IPS-20b (cell line): ENCODE data around the gene KRT16.
"Not testable (repeated sequence)": the region's sequence is repeated elsewhere in the genome, so short reads cannot be mapped to it uniquely, and the experiment has no call there.

ENCODE experiments used
- H3K27ac ChIP-seq: one replicate; pipeline ENCODE4 v1.5.1; 2013; ENCODE audit warnings: low read length
- H3K27me3 ChIP-seq: 2 replicates; pipeline ENCODE4 v1.6.1; 2013; ENCODE audit warnings: mild to moderate bottlenecking, low read length, inconsistent platforms; ENCODE audit not compliant: insufficient read depth
- H3K36me3 ChIP-seq: 2 replicates; pipeline ENCODE4 v1.6.1; 2013; ENCODE audit warnings: low read depth, mild to moderate bottlenecking, inconsistent platforms, low read length, moderate library complexity; ENCODE audit not compliant: insufficient read depth
- H3K4me1 ChIP-seq: 2 replicates; pipeline ENCODE4 v1.6.1; 2013; ENCODE audit warnings: mild to moderate bottlenecking, control low read depth, inconsistent platforms, low read length, moderate library complexity; ENCODE audit not compliant: insufficient read depth
- H3K4me3 ChIP-seq: 2 replicates; pipeline ENCODE4 v1.5.1; 2013; ENCODE audit warnings: mild to moderate bottlenecking, low read length, inconsistent platforms
- H3K9ac ChIP-seq: 2 replicates; pipeline ENCODE4 v1.6.1; 2013; ENCODE audit warnings: low read depth, mild to moderate bottlenecking, inconsistent platforms, low read length, moderate library complexity
- H3K9me3 ChIP-seq: 2 replicates; pipeline ENCODE4 v1.6.1; 2013; ENCODE audit warnings: mild to moderate bottlenecking, low read depth, low read length, inconsistent platforms; ENCODE audit not compliant: insufficient read depth

The KRT16 gene

DNA sequence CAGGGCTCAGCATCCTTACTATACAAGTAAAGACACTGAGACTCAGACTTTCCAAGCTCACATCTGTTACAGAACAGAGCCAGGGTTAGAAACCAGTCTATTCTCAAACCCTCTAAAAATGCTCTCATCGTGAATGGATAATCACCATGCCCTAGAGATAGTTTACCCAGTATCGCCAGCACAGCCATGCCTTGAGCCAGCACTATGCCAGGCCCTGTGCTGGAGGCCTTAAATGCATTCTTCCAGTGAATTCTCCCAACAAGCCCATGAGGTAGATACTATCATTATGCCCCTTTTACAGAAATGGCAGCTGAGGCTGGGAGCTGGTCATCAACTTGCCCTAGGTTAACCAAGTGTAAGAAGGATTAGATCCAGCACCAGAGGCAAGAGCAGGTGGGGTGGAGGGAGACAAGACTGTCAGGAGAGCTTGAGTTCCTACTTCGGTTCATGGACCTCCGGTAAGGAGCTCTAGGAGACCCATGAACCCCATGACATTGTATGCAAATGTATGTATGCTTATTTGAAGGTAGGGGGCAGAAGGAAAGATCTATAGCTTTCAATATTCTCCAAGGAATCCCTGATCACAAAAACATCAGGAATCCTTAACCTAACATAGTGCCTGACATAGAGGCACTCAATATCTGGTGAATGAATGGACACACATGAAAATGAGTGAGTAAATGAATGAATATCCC is 31.1 kb downstream of the KRT16 start:
- Histone ChIP-seq H3K4me1 (no peaks in the 10 kb centered on the region), H3K9ac (no peak overlapping the region), H3K27me3 (peaks cover 8% of the 10 kb centered on the region), H3K27ac (no peak overlapping the region), H3K36me3 (no peaks in the 10 kb centered on the region), H3K9me3 (no peaks in the 10 kb centered on the region), H3K4me3 (no peak overlapping the region)

DNA sequence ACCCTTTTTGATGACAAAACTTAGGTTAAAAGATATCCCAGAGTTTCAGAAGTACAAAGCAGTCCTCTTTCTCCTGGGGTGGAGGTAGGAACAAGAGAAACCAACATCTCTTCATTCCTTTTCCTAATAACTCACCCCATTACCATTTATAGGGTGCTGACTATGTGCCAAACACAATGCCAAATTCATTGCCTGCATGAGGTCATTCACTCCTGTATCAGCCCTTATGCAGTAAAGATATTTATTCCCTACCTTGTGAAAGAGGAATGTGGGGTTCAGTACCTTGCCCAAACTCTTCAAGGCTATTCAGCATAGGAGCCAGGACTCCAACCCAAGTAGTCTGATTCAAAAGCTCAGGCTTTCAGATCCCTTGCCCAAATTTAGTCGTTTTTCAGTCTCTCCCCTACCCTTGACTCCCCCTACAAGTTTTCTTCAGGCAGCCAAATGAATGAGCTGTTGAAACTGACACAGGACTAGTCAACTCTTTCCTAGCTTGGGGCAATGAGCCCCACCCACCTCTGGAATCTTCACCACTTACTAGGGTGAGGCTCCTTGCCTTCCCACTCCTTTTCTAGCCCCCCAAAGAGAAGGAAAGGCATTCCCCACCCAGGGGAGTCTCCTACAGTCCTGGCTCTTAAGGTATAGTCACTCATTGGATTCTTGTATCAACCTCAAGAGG is 31.7 kb downstream of the KRT16 start:
- H3K9ac ChIP-seq: no peak overlapping the region
- H3K27me3 ChIP-seq: peaks cover 8% of the 10 kb centered on the region
- no peaks in the 10 kb centered on the region for H3K36me3 ChIP-seq
- no peaks in the 10 kb centered on the region for H3K9me3 ChIP-seq
- H3K27ac ChIP-seq: no peak overlapping the region
- no peak overlapping the region for H3K4me3 ChIP-seq
- H3K4me1 ChIP-seq: no peaks in the 10 kb centered on the region

DNA sequence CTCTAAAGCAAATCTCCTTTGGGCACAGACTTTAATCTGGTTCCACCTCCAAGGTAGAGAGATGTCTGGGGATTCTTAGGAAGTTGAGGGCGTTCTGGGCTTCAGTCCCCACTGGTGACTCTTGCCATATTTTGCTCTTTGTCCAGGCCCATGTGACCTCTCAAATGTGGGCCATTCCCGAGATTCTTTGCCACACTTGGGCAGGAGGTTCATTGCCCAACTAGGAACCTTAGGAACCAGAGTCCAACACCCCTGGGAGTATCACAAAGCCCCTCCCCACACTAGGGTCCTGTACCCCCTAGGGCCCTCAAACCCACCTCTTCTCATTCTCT is 32.4 kb downstream of the KRT16 start:
- Histone ChIP-seq H3K9ac (no peak overlapping the region), H3K27me3 (peaks cover 8% of the 10 kb centered on the region), H3K36me3 (no peaks in the 10 kb centered on the region), H3K9me3 (no peaks in the 10 kb centered on the region), H3K4me1 (no peaks in the 10 kb centered on the region), H3K27ac (no peak overlapping the region), H3K4me3 (no peak overlapping the region)

DNA sequence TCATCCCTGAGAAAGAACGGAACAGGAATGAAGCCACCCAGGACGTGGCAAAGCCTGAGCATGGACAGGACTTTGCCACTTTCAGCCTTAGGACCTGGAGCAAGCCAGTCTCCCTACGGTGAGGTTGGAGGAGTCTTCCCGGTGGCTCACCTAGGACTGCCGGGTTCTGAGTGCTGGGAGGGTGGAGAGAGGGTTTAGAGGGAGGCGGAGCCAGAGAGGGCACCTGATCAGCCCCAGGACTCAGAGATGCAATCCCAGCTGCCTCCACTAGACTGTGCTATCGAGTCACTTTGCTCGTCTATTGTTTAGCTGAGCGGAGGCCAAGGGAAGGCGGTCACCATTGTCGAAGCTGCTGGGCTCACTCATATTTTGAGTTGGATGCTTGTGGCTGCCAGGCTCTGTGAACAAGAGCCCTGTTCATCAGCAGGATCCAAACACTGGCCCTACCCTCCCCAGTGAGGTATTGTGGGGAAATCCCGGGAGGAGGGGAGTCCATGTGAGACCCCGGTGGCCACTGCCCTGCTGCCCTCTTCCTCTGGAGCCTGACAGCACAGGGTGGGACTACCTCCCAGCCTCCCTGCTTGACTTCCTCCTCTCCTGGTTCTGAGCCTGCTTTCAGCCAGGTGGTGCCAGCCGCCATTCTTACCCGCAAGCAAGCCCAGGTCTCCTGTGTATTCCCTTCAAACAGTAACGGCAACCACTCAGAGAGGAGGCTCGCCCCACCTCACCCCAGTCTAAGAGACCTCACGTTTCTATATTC is 32.9 kb downstream of the KRT16 start:
- Histone ChIP-seq H3K9me3 (no peaks in the 10 kb centered on the region), H3K36me3 (no peaks in the 10 kb centered on the region), H3K4me3 (no peak overlapping the region), H3K27me3 (peaks cover 8% of the 10 kb centered on the region), H3K9ac (no peak overlapping the region), H3K4me1 (no peaks in the 10 kb centered on the region), H3K27ac (no peak overlapping the region)

DNA sequence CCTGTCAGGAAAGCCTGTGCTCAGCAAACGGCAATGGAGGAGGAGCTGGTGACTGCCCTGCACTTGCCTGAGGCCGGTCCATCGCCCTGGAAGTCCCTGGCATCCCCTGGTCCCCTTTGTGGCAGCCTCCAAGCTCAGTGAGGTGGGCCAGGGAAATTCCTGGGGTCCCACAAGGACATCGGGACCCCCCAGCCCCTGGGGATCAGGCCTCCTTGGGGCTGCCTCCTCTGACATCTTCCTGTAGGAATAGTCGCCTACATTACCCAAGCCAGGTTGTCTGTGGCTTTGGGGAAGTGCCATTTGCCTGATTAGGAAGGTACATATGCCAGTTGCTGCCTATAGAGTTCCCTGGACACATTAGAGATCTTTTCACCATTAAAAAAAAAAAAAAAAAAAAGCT is 33.6 kb downstream of the KRT16 start:
- Histone ChIP-seq H3K36me3 (no peaks in the 10 kb centered on the region), H3K27me3 (peaks cover 8% of the 10 kb centered on the region), H3K4me1 (no peaks in the 10 kb centered on the region), H3K9ac (no peak overlapping the region), H3K9me3 (no peaks in the 10 kb centered on the region), H3K4me3 (no peak overlapping the region), H3K27ac (no peak overlapping the region)

DNA sequence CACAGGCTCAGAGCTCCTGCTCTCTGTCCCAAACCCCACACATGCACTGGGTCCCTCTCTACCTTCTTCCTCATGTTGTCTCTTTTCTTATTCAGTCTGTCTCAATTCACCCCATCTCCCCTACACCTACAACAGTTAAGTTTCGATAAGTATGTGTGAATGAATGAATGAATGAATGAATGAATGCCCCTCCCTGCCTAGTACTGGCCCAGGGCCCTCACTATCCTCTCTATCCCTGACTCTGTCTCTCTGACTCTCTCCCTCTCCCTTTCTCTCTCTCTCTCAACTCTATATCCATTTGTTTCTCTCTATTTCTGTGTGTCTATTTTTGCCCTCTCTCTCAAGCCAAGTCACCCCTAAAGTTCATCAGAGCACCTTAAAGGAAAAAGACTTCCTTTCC is 34.0 kb downstream of the KRT16 start:
- H3K9ac ChIP-seq: no peak overlapping the region
- H3K27me3 ChIP-seq: peaks cover 8% of the 10 kb centered on the region
- H3K4me3 ChIP-seq: no peak overlapping the region
- no peaks in the 10 kb centered on the region for H3K9me3 ChIP-seq
- no peaks in the 10 kb centered on the region for H3K36me3 ChIP-seq
- no peaks in the 10 kb centered on the region for H3K4me1 ChIP-seq
- H3K27ac ChIP-seq: no peak overlapping the region

DNA sequence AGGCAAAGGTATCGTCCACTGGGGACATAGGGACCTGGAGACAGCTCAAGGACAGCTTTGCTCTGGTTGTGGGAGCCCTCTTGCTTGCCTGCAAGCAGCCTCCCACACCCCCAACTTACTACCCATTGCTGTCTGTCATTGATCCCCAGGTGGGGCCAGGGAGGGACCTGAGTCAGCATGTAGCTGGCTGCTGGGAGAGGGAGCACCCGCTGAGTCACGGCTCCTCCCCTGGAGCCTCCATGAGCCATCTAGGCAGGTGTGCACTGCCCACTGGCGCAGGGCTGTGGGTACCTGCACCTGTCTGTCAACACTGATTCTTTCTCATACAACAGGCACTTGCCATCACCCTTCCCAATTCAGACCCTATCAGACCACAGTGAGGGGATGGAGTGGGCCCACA is 35.8 kb downstream of the KRT16 start:
- not testable (repeated sequence) for H3K9ac ChIP-seq, H3K4me3 ChIP-seq, H3K27ac ChIP-seq, H3K9me3 ChIP-seq, H3K27me3 ChIP-seq, H3K36me3 ChIP-seq, H3K4me1 ChIP-seq

DNA sequence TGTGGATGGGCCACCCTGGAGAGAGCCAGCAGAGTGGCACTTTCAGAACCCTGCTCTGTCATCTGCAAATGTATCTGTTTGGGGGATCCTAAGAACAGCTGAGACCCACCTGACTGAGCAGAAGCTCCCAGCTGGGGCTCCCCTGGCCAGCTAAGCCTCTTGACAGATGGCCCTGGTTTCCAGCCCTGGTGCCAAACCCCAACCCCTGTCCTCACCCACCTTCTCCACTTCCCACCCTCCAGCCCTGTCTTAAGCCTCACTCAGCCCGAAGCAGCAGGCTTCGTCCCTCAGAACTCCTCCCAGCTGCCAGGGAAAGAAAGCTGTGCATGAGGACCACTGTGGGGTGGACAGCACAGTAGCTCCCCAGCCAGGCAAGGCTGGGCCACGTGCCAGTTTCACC is 37.2 kb downstream of the KRT16 start:
- no peak overlapping the region for H3K4me3 ChIP-seq
- no peaks in the 10 kb centered on the region for H3K36me3 ChIP-seq
- H3K9ac ChIP-seq: no peak overlapping the region
- no peaks in the 10 kb centered on the region for H3K4me1 ChIP-seq
- no peak overlapping the region for H3K27ac ChIP-seq
- no peaks in the 10 kb centered on the region for H3K9me3 ChIP-seq
- H3K27me3 ChIP-seq: peaks cover 5% of the 10 kb centered on the region

DNA sequence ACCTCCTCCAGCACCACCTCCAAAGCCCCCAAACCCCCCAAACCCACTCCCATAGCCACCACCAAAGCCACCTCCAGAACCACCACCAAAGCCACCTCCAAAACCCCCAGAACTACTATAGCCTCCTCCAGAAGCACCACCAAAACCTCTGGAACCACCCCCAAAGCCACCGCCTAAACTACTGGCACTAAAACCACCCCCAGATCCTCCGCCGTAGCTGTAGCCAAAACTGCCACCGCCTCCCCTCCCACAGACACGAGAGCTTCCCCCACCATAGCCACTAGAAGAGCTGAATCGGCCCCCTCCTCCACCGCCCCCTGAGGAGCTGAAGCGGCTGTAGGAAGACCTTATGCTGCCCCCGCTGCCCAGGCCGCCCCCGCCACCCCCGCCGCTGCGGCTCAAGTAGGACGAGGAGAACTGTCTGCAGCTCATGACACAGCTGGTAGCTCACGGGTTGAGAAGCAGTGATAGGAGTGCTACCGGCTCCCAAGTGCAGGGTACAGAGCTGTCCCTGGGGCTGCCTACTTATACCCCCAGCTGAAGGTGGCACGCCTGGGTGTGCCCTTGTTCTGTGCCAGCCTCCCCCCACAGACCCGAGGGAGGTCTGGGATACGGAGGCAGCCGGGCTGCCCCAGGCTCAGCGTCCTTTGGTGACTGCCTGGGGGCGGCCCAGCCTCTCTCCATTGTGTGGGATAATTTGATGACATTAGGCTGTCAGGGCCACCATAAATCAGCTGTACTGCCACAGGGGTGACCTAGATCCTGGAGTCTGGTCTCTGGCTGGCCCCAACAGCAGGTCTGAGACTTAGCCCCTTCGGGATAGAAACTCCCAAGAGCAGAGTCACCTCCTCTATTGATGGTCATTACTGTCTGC is 40.8 kb downstream of the KRT16 start, which contains the start of gene KRT9:
Gene KRT9 (minus strand): TSS at position 499 of the 874 bp plus-strand sequence. CDS start 67 bp downstream, at position 432.
- peaks cover 7% of the 10 kb centered on the region; the same call in 1 of the 2 replicates for H3K27me3 ChIP-seq
- H3K9me3 ChIP-seq: no peaks in the 10 kb centered on the region
- H3K4me3 ChIP-seq: no peak within 1 kb of the TSS
- no peaks in the 10 kb centered on the region for H3K36me3 ChIP-seq
- H3K27ac ChIP-seq: no peak within 1 kb of the TSS
- H3K9ac ChIP-seq: no peak within 1 kb of the TSS
- no peaks in the 10 kb centered on the region for H3K4me1 ChIP-seq

DNA sequence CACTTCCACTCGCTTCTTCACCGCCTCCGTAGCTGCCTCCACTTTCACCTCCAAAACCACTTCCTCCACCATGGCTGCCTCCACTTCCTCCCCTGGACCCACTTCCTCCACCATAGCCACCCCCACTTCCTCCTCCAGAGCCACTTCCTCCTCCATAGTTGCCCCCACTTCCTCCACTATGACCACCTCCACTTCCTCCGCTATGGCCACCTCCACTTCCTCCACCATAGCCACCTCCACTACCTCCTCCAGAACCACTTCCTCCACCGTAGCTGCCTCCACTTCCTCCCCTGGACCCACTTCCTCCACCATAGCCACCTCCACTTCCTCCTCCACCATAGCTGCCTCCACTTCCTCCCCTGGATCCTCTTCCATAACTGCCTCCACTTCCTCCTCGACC is 45.2 kb downstream of the KRT16 start:
- Histone ChIP-seq H3K4me1 (no peaks in the 10 kb centered on the region), H3K9ac (no peak overlapping the region), H3K4me3 (no peak overlapping the region)

DNA sequence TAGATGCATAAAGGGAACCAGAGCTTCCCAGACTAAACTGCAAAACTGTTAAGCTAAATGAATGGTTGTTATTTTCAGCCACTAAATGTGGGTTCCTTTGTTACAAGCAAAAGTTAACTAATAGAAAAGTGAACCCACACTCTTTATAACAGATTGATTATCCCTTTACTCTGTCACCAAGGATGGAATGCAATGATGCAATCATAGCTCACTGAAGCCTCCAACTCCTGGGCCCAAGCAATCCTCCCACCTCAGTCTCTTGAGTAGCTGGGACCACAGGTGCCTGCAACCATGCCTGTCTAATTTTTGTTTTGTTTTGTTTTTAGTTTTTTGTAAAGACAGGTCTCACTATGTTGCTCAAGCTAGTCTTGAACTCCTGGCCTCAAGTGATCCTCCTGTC is 47.2 kb downstream of the KRT16 start:
- Histone ChIP-seq H3K27me3 (peaks cover 7% of the 10 kb centered on the region; the same call in 1 of the 2 replicates), H3K4me3 (no peak overlapping the region), H3K4me1 (no peaks in the 10 kb centered on the region), H3K9me3 (no peaks in the 10 kb centered on the region), H3K36me3 (no peaks in the 10 kb centered on the region), H3K27ac (no peak overlapping the region), H3K9ac (no peak overlapping the region)

More for the DNA sequence above, 45.2 kb downstream of the KRT16 start:
- Histone ChIP-seq H3K27ac (no peak overlapping the region), H3K9me3 (no peaks in the 10 kb centered on the region), H3K36me3 (no peaks in the 10 kb centered on the region), H3K27me3 (peaks cover 7% of the 10 kb centered on the region; the same call in 1 of the 2 replicates)
